GM18861 (cell line): ENCODE results near the gene PLA2G4F.

ENCODE experiments used
- ATAC-seq: cut with Tn5 transposase; IDR thresholded peaks from one replicate; pipeline ENCODE4 v1.9.1; 2021; ENCODE audit not compliant: unreplicated experiment

PLA2G4F gene

GRCh38 chr15:42131826-42132806, 24.3 kb downstream of the PLA2G4F start:
- no peak for ATAC-seq

- ATAC-seq, result no peak
Measured at GRCh38 chr15:42131006-42131405, 25.4 kb downstream of the PLA2G4F start.

DNA sequence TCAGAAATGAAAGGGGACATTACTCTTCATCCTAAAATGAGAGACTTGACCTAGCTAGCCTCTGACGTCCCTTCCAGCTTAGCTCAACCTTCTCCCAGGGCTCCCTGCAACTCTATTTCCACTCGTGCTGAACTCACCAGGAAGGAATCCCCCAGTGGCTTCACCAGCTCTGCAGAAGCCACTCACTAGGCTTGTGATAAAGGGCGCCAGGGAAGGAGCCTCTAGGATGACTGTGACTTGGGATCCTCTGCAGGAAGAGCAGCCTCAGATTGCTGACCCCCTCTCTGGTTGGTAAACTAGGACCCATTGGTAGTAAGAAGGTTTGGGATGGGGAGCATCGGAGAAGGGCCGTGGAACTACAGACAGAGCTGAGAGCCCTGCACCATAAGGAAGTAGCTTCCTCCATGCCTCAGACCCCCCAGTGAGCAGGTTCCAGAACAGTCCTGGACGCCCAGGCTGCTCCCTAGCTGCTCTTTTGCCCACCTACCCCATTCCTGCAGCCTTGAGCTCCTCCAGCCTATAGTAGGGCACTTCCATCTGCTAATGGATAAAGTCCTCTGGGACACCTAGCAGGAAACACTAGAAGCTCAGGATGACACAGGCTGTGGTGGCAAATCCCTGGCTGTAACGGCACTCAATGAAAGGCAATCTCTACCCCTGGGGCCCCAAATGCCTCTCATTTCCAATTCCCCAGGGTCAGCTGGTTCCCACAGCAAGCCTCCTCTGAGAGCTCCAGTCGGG, 26.0 kb downstream of the PLA2G4F start:
- no peak for ATAC-seq

DNA sequence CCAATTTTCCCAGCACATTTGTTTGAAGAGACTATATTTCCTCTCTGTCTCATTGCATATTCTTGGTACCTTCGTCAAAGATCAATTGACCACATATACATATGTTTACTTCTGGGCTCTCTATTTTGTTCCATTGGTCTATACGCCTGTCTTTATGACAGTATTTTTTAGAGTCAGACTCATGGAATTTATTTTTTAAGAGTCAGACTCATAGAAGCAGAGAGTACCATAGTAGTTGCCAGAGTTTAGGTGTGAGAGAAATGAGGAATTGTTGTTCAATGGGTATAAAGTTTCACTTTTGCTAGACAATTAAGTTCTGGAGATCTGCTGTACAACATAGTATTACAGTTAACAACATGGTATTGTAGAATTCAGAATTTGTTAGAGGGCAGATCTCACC, 27.1 kb downstream of the PLA2G4F start:
- no peak for ATAC-seq

GRCh38 chr15:42128476-42128875, 28.0 kb downstream of the PLA2G4F start:
- no peak for ATAC-seq

DNA sequence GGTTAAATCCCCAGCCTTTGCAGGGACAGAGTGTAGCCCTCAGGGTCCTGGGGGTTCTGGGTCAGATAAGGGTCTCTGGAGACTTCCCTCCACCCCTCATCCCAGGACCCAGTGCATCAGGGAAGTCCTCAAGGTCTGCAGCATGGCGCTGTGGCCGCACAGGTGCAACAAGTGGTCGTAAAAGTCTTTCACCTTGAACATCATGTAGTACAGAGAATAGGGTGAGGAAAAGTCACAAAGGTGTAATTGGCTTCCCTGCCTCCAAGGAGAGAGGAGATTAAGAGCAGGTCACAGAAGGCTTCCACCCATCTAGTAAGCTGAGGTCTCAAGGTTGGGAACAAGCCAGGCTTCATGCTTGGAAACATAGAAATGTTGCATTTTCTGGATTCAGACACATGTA, 32.9 kb downstream of the PLA2G4F start:
- ATAC-seq, result no peak

- no peak for ATAC-seq
Measured at GRCh38 chr15:42121682-42122081, 34.8 kb downstream of the PLA2G4F start.

DNA sequence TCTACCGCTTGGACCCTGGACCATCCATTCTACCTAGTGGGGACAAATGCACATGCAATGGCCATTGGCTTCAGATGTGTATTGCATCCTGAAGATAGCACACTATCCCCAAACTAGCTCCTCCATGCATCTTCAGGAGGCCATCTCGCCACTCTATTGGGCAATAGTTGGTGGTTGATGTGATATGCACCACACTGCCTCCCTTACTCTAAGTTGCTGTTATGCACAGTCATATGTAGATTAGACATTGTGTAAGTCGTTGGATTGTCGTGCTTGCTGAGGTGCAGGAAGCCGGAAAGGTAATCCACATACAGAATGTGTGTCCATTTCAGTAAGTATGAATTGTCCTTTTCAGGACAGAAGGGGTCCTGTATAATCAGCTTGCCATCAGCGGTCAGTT, 35.4 kb downstream of the PLA2G4F start:
- no peak for ATAC-seq

DNA sequence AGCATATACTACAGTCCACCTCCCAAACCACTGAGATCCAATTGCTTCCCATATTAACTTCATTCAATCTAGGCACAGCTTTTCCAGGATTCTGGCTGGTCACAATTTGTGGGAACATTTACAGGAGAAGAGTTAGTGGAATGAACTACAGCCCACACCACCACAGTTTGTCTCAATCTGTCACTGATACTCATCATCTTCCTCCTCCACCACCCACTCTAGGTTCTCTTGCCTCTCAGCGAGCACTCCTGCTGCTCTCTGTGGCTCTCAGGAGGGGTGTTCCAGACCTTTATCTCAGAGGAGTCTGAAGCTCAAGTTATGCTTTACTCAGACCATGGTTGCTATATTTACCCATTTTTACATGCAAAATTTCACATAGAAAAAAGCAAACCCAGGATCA, 36.2 kb downstream of the PLA2G4F start:
- no peak for ATAC-seq

- no peak for ATAC-seq
Measured at GRCh38 chr15:42119446-42119760, 37.0 kb downstream of the PLA2G4F start.

GRCh38 chr15:42118650-42119445, 37.6 kb downstream of the PLA2G4F start:
- ATAC-seq, result no peak

GRCh38 chr15:42111924-42112323, 44.5 kb downstream of the PLA2G4F start:
- ATAC-seq, result no peak

DNA sequence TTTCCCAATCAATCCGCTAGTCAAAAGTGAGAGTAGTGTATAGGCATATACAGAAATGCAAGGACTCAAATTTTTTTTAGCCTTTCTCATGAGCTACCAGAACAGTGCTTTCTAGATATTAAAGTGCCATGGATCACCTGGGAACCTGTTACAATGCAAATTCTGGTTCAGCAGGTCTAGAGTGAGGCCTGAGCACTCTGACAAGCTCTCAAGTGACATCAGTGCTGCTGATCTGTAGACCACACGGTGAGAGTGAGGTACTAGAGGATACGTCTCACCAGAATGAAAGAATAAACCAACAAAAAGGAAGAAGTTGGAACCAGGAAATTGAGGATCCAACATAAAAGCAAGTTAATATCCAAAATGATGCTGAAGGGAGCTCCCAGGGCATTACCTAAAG, 46.1 kb downstream of the PLA2G4F start:
- ATAC-seq, result no peak

DNA sequence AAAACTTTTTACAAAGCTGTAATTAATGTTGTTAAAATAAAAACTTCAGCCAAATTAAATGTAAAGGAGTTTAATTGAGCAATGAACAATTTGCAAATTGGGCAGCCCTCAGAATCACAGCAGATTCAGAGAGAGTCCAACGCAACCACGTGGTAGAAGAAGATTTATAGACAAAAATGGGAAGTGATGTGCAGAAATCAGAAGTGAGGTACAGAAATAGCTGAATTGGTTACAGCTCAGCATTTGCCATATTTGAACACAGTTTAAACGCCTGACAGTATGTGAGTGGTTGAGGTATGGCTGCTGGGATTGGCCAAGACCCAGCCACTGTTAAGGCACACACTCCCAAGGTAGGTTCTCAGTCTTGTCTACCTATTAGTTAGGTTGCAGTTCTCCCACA, 47.6 kb downstream of the PLA2G4F start:
- no peak for ATAC-seq

GRCh38 chr15:42108189-42108588, 48.2 kb downstream of the PLA2G4F start:
- ATAC-seq, result no peak

DNA sequence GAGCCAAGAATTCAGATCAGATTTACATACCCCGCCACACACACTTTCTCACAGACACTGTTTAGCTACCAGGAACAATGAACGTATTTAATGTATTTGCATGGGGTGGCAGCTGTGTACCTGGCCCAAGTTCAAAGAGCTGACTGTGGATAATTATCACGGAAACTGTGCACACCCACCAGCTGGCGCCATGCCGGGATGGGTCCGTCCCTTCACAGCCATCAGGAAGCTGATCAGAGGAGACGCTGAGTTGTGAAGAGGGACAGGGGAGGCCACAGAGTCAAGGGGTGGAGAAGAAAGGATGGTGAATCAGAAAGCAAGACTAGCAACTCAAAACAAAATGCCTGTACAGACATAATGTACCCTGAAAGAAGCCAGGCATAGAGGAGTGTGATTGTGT, 49.0 kb downstream of the PLA2G4F start:
- no peak for ATAC-seq

GRCh38 chr15:42106288-42106687, 50.1 kb downstream of the PLA2G4F start:
- ATAC-seq, result no peak

DNA sequence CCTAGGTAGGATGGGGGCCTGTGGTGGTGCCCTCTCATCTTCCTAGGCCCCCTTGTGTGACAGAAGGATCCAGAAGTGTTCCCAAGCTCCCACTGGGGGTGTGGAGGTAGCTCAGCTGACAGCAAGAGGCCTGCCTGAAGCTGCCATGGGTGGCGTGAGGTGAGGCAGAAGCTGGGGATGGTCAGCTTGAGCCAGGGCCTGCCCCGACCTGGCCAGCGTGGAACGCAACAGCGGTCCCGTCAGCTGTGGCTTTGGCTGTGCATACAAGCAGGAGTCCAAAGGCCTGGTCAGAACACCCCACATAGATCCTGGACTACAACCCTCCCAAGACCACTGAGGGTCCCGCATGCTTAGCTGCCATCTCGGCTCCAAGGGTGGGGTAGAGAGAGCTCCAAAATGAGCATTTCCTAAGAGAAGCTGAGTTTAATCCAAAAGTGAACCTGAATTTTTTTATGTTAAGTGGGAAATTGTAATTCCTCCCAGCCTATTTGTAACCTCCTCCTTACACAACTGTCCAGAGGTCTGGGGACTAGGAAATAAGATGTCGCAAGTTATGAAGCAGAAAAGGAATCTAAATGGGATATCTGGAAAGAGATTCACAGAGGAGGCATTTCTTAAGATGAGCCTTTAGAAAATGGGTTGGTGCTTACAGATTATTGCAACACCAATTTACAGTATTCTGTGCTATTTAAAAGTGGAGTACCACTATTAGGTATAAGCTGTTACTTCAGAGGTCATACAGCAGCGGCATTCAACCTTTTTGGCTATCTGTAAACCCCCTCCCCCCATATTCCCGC, 52.1 kb downstream of the PLA2G4F start:
- ATAC-seq, result no peak

GRCh38 chr15:42102646-42103235, 53.7 kb downstream of the PLA2G4F start:
- ATAC-seq, result no peak

- no peak for ATAC-seq
Measured at GRCh38 chr15:42101861-42102260, 54.6 kb downstream of the PLA2G4F start.
